ENCODE data around the gene TSPAN7. TPM values are rescaled to one million over a fixed set of nuclear protein-coding genes. Genes with fewer than 3 reads are reported as not detected.

TSPAN7 gene
- total RNA-seq, 1 donor from 2014 or later = 1.1 TPM

DNA sequence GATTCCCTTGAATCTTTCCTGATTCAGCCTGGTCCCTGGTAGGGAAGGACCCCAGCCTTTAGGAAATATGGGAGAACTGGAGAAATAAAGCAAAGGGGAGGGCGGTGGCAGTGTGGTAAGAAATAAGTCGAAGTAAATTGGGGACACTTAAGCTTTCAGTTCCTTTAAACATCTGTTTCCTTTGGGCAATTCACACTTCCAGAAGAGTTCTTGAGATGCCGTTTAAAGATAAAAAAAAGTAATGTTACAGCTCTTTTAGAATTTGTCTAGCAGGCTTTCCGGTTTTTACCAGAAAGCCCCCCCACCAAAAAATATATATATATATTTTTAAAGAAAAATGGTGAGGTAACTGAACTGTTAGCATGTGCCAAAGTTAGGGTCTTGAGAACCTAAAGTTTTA is 46.6 kb downstream of the TSPAN7 start:
- Histone ChIP-seq H3K36me3 (ENCODE audit: control insufficient read depth, insufficient read depth, low read length) (no peaks in the 10 kb centered on the region), H3K4me3 (ENCODE audit: low read depth, low read length) (no peak overlapping the region), H3K27me3 (ENCODE audit: control insufficient read depth, insufficient read depth, low read length) (no peaks in the 10 kb centered on the region)
- DNase-seq (ENCODE audit: low read depth) (no peak), FAIRE-seq (no peak)
- TF ChIP-seq, protein P1, sequence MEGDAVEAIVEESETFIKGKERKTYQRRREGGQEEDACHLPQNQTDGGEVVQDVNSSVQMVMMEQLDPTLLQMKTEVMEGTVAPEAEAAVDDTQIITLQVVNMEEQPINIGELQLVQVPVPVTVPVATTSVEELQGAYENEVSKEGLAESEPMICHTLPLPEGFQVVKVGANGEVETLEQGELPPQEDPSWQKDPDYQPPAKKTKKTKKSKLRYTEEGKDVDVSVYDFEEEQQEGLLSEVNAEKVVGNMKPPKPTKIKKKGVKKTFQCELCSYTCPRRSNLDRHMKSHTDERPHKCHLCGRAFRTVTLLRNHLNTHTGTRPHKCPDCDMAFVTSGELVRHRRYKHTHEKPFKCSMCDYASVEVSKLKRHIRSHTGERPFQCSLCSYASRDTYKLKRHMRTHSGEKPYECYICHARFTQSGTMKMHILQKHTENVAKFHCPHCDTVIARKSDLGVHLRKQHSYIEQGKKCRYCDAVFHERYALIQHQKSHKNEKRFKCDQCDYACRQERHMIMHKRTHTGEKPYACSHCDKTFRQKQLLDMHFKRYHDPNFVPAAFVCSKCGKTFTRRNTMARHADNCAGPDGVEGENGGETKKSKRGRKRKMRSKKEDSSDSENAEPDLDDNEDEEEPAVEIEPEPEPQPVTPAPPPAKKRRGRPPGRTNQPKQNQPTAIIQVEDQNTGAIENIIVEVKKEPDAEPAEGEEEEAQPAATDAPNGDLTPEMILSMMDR (IDR thresholded peaks at IDR 0.05; ENCODE audit: insufficient read depth, low read length, severe bottlenecking) = no peak

DNA sequence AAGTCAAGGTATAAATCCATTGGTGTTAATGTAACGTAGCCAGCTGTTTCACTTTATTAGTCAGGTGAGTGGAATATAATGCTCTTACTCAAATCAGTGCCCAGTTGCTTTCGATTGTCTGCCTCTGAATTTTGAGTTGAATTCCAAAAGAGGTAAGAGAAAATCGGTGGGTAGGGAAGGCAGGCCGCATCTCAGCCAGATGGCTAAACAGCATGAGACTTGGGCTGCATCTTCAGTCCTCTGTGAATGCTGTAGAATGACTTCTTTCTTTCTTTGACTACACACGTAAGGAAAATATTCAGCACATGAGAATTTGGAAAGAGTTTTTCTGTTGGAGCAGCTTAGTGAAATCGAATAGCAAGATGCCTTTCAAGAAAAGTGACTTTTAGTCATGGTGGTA is 49.5 kb downstream of the TSPAN7 start:
- TF ChIP-seq, protein P1 (IDR thresholded peaks at IDR 0.05; ENCODE audit: insufficient read depth, low read length, severe bottlenecking) = no peak
- DNase-seq (ENCODE audit: low read depth) = no peak
- FAIRE-seq = no peak
- Histone ChIP-seq H3K27me3 (ENCODE audit: control insufficient read depth, insufficient read depth, low read length) (no peaks in the 10 kb centered on the region), H3K4me3 (ENCODE audit: low read depth, low read length) (no peak overlapping the region), H3K36me3 (ENCODE audit: control insufficient read depth, insufficient read depth, low read length) (no peaks in the 10 kb centered on the region)

DNA sequence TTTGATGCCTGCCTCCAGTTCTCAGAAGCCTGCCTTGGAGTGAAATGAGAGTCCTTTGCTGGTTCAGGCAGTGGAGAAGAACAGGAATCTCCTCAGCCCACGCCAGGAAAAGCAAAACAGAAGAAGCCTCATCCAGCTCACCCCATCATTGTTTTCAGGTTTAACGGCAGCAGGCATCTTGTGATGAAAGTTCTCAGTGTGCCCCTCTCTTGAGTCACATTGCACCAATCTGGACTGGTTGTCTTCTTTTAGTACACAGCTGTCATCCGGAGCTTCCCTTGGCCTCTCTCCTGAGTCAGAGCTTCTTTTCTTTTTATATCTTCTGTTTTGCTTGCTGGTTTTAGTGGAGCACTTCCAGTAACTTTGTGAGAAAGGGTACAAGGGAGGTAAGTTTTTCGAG is 50.9 kb downstream of the TSPAN7 start:
- no peaks in the 10 kb centered on the region for H3K36me3 ChIP-seq (ENCODE audit: control insufficient read depth, insufficient read depth, low read length)
- no peak for FAIRE-seq
- DNase-seq (ENCODE audit: low read depth) = no peak
- H3K27me3 ChIP-seq (ENCODE audit: control insufficient read depth, insufficient read depth, low read length) = no peaks in the 10 kb centered on the region
- TF ChIP-seq, protein P1 (IDR thresholded peaks at IDR 0.05; ENCODE audit: insufficient read depth, low read length, severe bottlenecking) = no peak
- H3K4me3 ChIP-seq (ENCODE audit: low read depth, low read length) = no peak overlapping the region

DNA sequence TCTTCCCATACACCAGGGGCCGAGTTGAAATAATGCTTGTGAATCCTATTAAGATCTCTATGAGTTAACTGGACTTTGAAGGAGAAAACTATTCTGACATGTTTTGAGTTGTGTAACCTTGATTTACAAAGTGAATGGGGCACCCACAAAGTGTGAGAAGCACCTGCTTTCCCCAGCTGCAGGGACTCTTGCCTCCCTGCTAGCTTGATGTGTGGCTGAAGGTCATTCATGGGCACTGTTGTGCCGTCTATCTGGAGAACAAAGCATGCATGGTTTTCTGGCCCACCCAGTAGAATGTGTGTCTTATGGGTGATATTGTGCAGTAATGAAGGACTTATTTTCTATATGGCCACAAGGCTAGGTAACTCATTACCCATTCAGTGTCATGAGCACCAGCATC is 53.1 kb downstream of the TSPAN7 start:
- Histone ChIP-seq H3K27me3 (ENCODE audit: control insufficient read depth, insufficient read depth, low read length) (no peaks in the 10 kb centered on the region), H3K4me3 (ENCODE audit: low read depth, low read length) (no peak overlapping the region), H3K36me3 (ENCODE audit: control insufficient read depth, insufficient read depth, low read length) (no peaks in the 10 kb centered on the region)
- TF ChIP-seq, protein P1 (IDR thresholded peaks at IDR 0.05; ENCODE audit: insufficient read depth, low read length, severe bottlenecking) = no peak
- DNase-seq (ENCODE audit: low read depth) (no peak), FAIRE-seq (no peak)

DNA sequence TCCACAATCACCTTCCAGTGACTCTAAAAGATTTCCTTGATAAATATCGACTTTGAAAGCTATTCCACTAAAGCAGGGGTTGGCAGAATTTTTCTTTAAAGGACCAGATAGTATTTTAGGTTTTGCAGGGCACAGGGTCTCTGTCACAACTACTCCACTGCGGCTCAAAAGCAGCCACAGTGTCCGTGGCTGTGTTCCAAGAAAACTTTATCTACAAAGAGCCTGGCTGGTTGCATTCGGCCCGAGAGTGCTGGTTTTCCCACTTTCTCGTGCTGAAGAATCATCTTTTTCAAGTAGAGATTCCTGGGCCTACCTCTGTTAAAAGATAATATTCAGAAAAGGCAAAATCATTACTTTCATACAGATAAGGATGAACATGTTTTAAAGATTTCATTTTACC is 55.6 kb downstream of the TSPAN7 start:
- DNase-seq (ENCODE audit: low read depth) = no peak
- Histone ChIP-seq H3K4me3 (ENCODE audit: low read depth, low read length) (no peak overlapping the region), H3K27me3 (ENCODE audit: control insufficient read depth, insufficient read depth, low read length) (no peaks in the 10 kb centered on the region), H3K36me3 (ENCODE audit: control insufficient read depth, insufficient read depth, low read length) (no peaks in the 10 kb centered on the region)
- TF ChIP-seq, protein P1 (IDR thresholded peaks at IDR 0.05; ENCODE audit: insufficient read depth, low read length, severe bottlenecking) = no peak
- no peak for FAIRE-seq

DNA sequence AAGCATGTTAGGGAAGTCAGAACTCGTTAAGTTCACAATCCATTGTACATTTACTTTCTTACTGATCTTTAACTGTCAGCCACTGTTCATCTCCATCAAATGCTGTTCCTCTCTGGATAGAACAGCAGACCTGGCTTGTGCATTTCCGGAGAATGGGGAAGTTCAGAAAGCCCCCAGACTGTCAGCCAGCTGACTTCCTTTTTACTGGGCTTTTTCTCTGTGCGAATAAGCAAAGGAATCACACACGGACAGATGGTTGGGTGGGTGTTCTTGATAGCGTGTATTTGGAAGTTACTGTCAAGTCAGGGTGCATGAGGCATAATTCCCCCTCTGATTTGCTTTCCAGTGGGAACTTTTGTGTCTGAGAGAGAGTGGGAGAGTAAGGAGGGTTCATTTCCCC is 56.8 kb downstream of the TSPAN7 start:
- DNase-seq (ENCODE audit: low read depth) (no peak), FAIRE-seq (no peak)
- Histone ChIP-seq H3K4me3 (ENCODE audit: low read depth, low read length) (no peak overlapping the region), H3K36me3 (ENCODE audit: control insufficient read depth, insufficient read depth, low read length) (no peaks in the 10 kb centered on the region), H3K27me3 (ENCODE audit: control insufficient read depth, insufficient read depth, low read length) (no peaks in the 10 kb centered on the region)
- TF ChIP-seq, protein P1 (IDR thresholded peaks at IDR 0.05; ENCODE audit: insufficient read depth, low read length, severe bottlenecking) = no peak
